Neural cell (in vitro differentiated cells): ENCODE data around the gene DTD1.

ENCODE experiments used
- CTCF ChIP-seq: fragments of 450-650 bp; IDR thresholded peaks from 2 replicates; pipeline ENCODE4 v1.5.1; 2014; ENCODE audit warnings: antibody characterized with exemption, mild to moderate bottlenecking, moderate library complexity; ENCODE audit not compliant: poor library complexity, severe bottlenecking
- EZH2 ChIP-seq: fragments of 200-600, 300-800 bp; shearing (Covaris generic), sonication (generic); IDR thresholded peaks from 2 replicates; pipeline ENCODE4 v1.6.1; 2014; ENCODE audit warnings: antibody characterized with exemption, low read length, borderline replicate concordance, mild to moderate bottlenecking; ENCODE audit not compliant: insufficient read depth, poor library complexity, severe bottlenecking

GRCh38 chr20:18727032-18727508 lies 139.2 kb downstream of the DTD1 start:
- TF ChIP-seq CTCF, result no peak
- TF ChIP-seq EZH2, result no peak
